ENCODE results near the gene SORCS3.

SORCS3 gene

GRCh38 chr10:104925232-104925851 lies 284.3 kb downstream of the SORCS3 start:
- DNase-seq, result no peak

- no peak for DNase-seq
Observed at GRCh38 chr10:104928734-104929133, 287.6 kb downstream of the SORCS3 start.

- no peak for DNase-seq
Observed at GRCh38 chr10:104931612-104932134, 290.6 kb downstream of the SORCS3 start.

- no peak for DNase-seq
Observed at GRCh38 chr10:104935656-104936055, 294.6 kb downstream of the SORCS3 start.

- no peak for DNase-seq
Observed at GRCh38 chr10:104937567-104937966, 296.5 kb downstream of the SORCS3 start.

GRCh38 chr10:104938031-104938430 lies 296.9 kb downstream of the SORCS3 start:
- DNase-seq, result no peak

- no peak for DNase-seq
Observed at GRCh38 chr10:104941662-104942061, 300.6 kb downstream of the SORCS3 start.

- DNase-seq, result no peak
Observed at GRCh38 chr10:104947314-104947713, 306.2 kb downstream of the SORCS3 start.

- DNase-seq, result no peak
Observed at GRCh38 chr10:104957178-104957841, 316.2 kb downstream of the SORCS3 start.

- no peak for DNase-seq
Observed at GRCh38 chr10:104966563-104967297, 325.6 kb downstream of the SORCS3 start.

GRCh38 chr10:104980368-104980767 lies 339.3 kb downstream of the SORCS3 start:
- DNase-seq, result no peak

- DNase-seq, result no peak
Observed at GRCh38 chr10:104981995-104982394, 340.9 kb downstream of the SORCS3 start.

- no peak for DNase-seq
Observed at GRCh38 chr10:104988686-104989085, 347.6 kb downstream of the SORCS3 start.

GRCh38 chr10:104989880-104990279 lies 348.8 kb downstream of the SORCS3 start:
- DNase-seq, result no peak

GRCh38 chr10:104993085-104993484 lies 352.0 kb downstream of the SORCS3 start:
- no peak for DNase-seq

- no peak for DNase-seq
Observed at GRCh38 chr10:105001269-105001668, 360.2 kb downstream of the SORCS3 start.

- no peak for DNase-seq
Observed at GRCh38 chr10:105010411-105011121, 369.5 kb downstream of the SORCS3 start.

GRCh38 chr10:105017116-105017515 lies 376.0 kb downstream of the SORCS3 start:
- DNase-seq, result no peak

- no peak for DNase-seq
Observed at GRCh38 chr10:105017691-105018090, 376.6 kb downstream of the SORCS3 start.

- DNase-seq, result no peak
Observed at GRCh38 chr10:105023211-105024111, 382.4 kb downstream of the SORCS3 start.

- no peak for DNase-seq
Observed at GRCh38 chr10:105024184-105024583, 383.1 kb downstream of the SORCS3 start.

- DNase-seq, result no peak
Observed at GRCh38 chr10:105025092-105025491, 384.0 kb downstream of the SORCS3 start.
